Effector memory CD4-positive, alpha-beta T cell (primary cell): ENCODE results near the gene SCYGR1.
"Not testable (repeated sequence)": the region's sequence is repeated elsewhere in the genome, so short reads cannot be mapped to it uniquely, and the experiment has no call there.

Experiments used
- DNase-seq, 3 donors: peaks; one replicate each; pipeline ENCODE4 v3.0.0-alpha.2; 2020
- H3K27ac ChIP-seq: 2 replicates; pipeline ENCODE4 v1.7.0; 2013; ENCODE audit warnings: mild to moderate bottlenecking, low read length, moderate library complexity; ENCODE audit not compliant: insufficient read depth, poor library complexity, severe bottlenecking
- H3K27me3 ChIP-seq: replicated peaks from 2 replicates; pipeline ENCODE4 v1.7.0; 2013; ENCODE audit warnings: mild to moderate bottlenecking, low read length; ENCODE audit not compliant: insufficient read depth, control insufficient read depth, poor library complexity, severe bottlenecking
- H3K36me3 ChIP-seq: 2 replicates; pipeline ENCODE4 v1.7.0; 2013; ENCODE audit warnings: mild to moderate bottlenecking, low read length, moderate library complexity; ENCODE audit not compliant: control insufficient read depth, insufficient read depth
- H3K4me1 ChIP-seq: 2 replicates; pipeline ENCODE4 v1.7.0; 2013; ENCODE audit warnings: low read length, mild to moderate bottlenecking; ENCODE audit not compliant: control insufficient read depth, insufficient read depth, poor library complexity, severe bottlenecking
- H3K4me3 ChIP-seq: 2 replicates; pipeline ENCODE4 v1.7.0; 2013; ENCODE audit warnings: low read length, low read depth, mild to moderate bottlenecking; ENCODE audit not compliant: insufficient read depth, poor library complexity, severe bottlenecking
- H3K9me3 ChIP-seq: 2 replicates; pipeline ENCODE4 v1.7.0; 2013; ENCODE audit warnings: mild to moderate bottlenecking, low read length, moderate library complexity; ENCODE audit not compliant: control insufficient read depth
- total RNA-seq, 3 donors: gene quantifications; one replicate each; lab custom pipeline; 2026; lab: John Stamatoyannopoulos, UW

SCYGR1 gene, protein sequence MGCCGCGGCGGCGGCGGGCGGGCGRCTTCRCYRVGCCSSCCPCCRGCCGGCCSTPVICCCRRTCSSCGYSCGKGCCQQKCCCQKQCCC
- 0 reads per million in 3 donors for total RNA-seq

DNA sequence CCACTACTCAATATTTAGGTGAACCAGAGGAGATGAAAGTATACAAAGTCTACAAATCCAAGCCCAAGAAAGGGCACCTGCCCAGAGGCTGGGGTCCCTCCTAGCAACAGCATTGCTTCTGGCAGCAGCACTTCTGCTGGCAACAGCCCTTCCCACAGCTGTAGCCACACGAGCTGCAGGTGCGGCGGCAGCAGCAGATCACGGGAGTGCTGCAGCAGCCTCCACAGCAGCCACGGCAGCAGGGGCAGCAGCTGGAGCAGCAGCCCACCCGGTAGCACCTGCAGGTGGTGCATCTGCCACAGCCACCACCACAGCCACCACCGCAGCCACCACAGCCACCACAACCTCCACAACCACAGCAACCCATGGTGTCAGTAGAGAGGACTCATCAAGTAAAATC is at the start of gene SCYGR1:
TSS of gene SCYGR1 (minus strand) at position 367 of the 400 bp plus-strand sequence. CDS start at position 367, 0 bp downstream.
- DNase-seq, H3K9me3 ChIP-seq, H3K36me3 ChIP-seq, H3K27me3 ChIP-seq, H3K4me3 ChIP-seq, H3K27ac ChIP-seq, H3K4me1 ChIP-seq: not testable (repeated sequence)

DNA sequence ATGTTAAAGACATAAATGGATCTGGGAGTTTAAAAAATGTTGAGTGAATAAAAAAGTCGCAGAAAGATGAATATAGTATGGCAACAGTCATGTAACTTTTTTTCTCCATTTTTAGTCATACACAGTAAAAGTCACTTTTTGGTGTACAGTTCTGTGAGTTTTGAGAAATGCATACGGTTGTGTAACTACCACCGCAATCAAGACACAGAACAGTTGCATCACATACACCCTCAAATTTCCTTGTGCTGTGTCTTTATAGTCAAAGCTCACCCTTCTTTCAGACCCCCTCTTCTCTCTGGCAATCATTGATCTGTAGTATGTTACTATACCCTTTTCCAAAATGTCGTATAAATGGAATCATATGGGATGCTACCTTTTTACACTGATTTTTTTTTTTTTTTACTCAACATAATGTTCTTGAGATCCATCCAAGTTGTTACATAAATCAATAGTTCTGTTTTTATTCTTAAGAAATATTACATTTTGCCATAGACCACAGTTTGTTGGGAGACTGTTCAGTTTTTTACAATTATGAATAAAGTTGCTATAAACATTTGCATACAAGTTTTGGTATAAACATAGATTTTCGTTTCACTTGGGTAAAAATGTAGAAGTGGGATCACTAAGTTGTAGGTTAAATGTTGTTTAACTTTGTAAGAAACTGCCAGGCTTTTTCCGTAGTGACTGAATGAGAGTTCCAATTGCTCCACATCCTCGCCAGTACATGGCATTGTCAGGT is 48.9 kb upstream of the SCYGR1 start:
- no peaks in the 10 kb centered on the region for H3K36me3 ChIP-seq
- H3K9me3 ChIP-seq = peaks cover 3% of the 10 kb centered on the region
- DNase-seq = no peak
- H3K4me3 ChIP-seq = no peak overlapping the region
- H3K4me1 ChIP-seq = no peaks in the 10 kb centered on the region
- H3K27ac ChIP-seq = no peak overlapping the region
- no peaks in the 10 kb centered on the region for H3K27me3 ChIP-seq

DNA sequence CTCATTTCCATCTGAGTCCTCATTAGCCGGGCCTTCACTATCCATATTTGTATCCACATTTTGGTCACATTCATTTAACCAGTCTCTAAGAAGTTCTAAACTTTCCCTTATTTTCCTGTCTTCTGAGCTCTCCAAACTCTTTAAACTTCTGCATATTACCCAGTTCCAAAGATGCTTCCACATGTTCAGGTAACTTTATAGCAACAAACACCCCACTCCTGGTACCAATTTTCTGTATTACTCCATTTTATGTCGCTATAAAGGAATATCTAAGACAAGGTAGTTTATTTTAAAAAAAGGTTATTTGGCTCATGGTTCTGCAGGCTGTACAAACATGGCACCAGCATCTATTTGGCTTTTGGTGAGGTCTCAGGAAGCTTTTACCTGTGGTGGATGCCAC is 45.4 kb upstream of the SCYGR1 start:
- H3K36me3 ChIP-seq = no peaks in the 10 kb centered on the region
- H3K27ac ChIP-seq = no peak overlapping the region
- no peak overlapping the region for H3K4me3 ChIP-seq
- DNase-seq = no peak
- no peaks in the 10 kb centered on the region for H3K27me3 ChIP-seq
- no peaks in the 10 kb centered on the region for H3K4me1 ChIP-seq
- peaks cover 3% of the 10 kb centered on the region for H3K9me3 ChIP-seq

DNA sequence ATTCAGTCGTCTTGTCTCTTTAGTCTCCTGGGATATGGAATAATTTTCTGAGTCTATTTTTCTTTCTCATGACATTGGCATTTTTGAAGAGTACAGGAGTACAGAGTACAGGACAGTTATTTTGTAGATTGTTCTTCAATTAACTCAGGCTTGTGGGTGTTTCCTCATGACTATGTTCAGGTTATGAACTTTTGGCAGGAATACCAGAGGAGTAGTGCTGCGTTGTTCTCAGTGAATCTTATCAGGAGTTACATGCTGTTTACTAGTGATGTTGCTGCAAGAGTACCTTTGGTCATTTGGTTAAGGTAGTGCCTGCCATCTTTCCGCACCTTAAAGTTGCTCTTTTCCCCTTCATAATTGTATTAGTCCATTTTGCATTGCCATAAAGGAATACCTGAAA is 42.9 kb upstream of the SCYGR1 start:
- DNase-seq = no peak
- Histone ChIP-seq H3K4me1 (no peaks in the 10 kb centered on the region), H3K36me3 (no peaks in the 10 kb centered on the region), H3K27me3 (no peaks in the 10 kb centered on the region), H3K27ac (no peak overlapping the region), H3K4me3 (no peak overlapping the region), H3K9me3 (peaks cover 3% of the 10 kb centered on the region)

DNA sequence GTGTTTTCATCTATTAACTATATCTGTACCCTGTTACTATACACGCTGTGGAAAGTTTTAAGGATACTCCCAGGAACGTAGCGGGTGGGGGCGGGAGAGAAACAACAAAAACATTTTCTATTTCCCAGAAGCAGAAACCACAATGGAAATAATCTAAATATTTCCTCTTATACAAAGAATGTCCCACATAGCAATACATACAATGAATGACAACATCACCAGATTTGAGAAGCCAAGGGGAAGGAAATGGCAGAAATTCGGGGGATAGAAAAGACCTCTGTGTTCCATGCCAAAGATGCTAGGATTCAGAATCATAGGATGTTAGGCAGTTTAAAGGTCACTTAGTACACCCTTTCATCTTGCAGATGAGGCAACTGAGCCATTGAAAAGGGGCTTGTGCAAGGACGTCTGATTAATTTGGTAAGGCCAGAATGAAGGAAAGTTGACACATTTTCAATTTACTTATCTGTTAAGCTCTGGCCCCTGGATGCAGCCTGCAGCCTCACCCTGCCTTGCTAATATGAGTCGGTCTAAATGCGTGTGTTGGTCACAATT is 41.1 kb upstream of the SCYGR1 start:
- Histone ChIP-seq H3K9me3 (peaks cover 3% of the 10 kb centered on the region), H3K27ac (no peak overlapping the region), H3K4me3 (no peak overlapping the region), H3K36me3 (no peaks in the 10 kb centered on the region), H3K27me3 (no peaks in the 10 kb centered on the region), H3K4me1 (no peaks in the 10 kb centered on the region)
- no peak for DNase-seq

DNA sequence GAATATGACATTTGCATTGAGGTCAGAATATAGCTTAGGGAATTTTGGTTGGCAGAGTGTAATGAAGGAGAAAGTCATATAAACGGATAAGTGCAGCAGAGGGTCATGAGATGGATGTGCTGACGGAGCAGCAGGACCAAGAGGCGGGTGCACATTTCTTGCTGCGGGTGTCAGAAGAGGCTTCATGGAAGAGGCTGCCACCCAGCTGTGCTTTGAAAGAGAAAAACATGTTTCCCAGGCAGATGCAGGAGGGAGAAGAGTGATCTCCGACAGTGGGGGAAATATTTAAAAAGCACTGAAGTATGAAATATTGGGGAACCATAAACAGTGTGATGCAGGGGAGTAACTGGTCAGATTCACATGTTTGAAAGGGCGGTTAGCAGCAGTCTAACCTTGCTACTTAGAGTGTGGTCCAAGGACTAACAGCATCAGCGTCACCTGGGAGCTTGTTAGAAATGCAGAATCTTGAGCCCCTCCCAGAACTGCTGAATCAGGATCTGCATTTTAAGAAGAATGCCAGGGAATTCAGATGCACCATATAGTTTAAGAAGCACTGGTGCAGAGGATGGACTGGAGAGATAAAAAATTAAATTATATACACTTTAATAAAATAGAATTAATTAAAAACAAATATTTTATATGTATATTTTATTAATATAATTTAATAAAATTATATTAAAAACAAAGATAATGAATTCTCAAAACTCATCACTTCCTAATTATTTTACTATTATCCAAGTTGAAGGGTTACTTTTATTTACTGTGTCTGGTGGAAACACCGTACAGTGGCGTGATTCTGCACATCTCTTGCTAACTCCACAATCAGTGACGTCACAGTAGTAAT is 36.1 kb upstream of the SCYGR1 start:
- Histone ChIP-seq H3K9me3 (no peaks in the 10 kb centered on the region), H3K27ac (no peak overlapping the region), H3K4me1 (no peaks in the 10 kb centered on the region), H3K36me3 (no peaks in the 10 kb centered on the region), H3K4me3 (no peak overlapping the region), H3K27me3 (no peaks in the 10 kb centered on the region)
- DNase-seq = no peak

DNA sequence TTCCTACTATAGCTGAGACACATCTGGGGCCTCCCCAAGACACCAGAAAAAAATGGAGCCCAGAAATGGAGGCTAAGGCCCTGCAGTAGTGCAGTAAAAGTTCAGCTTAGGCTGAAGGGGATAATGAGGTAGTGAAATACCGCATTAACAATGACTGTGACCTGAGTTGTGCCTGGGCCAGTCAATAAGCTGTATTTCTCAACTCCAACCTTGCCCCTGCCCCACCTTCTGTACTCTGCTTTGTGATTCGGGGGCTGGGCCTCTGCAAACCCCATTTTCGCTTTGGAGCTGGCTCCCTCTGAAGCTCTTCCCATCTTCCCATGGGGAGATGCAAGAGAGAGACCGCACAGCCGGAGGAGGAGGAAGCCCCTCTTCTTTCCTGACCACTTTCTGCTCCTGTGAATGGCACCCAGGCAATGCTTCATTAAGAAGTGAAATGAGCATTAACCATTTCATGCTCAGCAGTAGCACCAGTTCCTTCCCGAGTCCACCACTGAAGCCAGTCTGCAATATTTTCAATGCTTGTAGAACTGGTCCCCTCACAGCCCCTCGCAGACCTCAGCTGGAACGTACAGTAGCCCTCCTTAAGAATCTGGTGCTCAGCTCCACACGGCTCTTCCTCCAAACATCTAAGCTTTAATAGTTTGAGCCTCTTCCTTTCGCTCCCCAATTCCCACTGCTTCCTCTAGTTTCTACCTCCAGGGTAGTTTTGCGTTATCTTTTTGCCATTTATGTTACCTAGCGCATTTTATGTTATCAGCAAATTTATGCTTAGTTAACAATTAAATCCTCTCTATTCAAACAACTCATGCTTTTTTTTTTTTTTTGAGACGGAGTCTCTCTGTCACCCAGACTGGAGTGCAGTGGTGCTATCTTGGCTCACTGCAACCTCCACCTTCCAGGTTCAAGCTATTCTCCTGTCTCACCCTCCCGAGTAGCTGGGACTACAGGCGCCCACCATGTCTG is 32.6 kb upstream of the SCYGR1 start:
- Histone ChIP-seq H3K27ac (no peak overlapping the region), H3K4me1 (no peaks in the 10 kb centered on the region), H3K36me3 (no peaks in the 10 kb centered on the region), H3K27me3 (no peaks in the 10 kb centered on the region), H3K4me3 (no peak overlapping the region), H3K9me3 (no peaks in the 10 kb centered on the region)
- DNase-seq = no peak

DNA sequence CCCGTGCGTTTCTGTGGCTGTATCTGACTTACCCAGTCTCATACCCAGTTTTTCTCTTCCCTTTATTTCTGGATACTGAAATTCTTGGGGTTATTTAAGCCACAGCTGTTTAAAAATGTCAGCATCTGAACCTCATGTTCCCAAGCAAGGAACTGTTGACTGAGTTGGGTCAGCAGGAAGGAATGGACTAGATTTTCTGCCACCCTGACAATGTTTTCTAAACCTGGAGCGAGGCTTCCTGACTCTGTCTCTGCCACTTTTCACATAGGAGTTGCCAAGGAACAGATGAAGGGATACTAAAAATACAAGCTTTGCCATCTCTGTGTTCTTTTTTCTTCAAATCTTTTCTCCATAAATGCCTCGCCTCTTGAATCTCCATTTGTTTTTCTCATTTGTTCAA is 29.0 kb upstream of the SCYGR1 start:
- no peaks in the 10 kb centered on the region for H3K27me3 ChIP-seq
- DNase-seq = no peak
- no peak overlapping the region for H3K4me3 ChIP-seq
- no peak overlapping the region for H3K27ac ChIP-seq
- no peaks in the 10 kb centered on the region for H3K9me3 ChIP-seq
- no peaks in the 10 kb centered on the region for H3K4me1 ChIP-seq
- no peaks in the 10 kb centered on the region for H3K36me3 ChIP-seq
